GM21825 (cell line): Measurements from ENCODE around the gene SELE.
"Not testable (repeated sequence)": the region's sequence is repeated elsewhere in the genome, so short reads cannot be mapped to it uniquely, and the experiment has no call there.

Source experiments
- ATAC-seq: cut with Tn5 transposase; IDR thresholded peaks from one replicate; pipeline ENCODE4 v1.9.1; 2021; ENCODE audit warnings: mild to moderate bottlenecking, moderate library complexity; ENCODE audit not compliant: unreplicated experiment

The SELE gene

DNA sequence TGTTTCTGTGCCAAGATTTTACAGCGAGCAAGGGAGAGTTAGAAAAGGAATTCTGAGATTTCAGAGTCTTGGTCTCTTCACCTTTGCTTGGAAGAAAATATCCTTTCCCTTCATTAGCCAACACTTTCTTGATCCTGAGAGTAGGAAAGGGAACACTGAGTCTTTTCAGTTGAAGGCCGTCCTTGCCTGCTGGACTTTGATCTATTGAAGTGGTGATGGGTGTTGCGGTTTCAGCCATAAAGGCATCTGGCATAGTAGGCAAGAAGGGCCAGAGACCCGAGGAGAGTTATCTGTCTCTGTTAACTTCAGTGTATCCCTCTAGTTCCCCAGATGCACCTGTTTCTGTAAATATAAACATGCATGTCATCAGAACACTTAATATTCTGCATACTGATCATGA, 9.7 kb downstream of the SELE start:
- ATAC-seq: no peak

DNA sequence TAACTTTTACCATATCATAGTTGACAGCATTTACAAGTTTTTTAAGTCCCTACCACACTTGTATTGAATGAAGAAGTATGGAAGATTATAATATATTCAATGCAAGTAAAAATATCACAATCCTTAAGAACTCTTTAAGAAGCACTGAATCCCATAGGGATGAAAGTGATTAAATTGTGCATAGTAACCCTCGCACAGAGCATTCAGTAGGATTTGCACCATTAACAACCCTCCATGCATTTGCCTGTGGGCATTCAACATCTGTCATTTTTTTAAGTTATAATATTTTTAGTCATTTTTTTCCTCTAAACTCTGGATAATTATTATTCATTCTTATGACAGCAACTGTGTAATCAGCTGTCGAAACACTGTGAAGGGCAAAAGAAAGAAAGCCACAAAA, 10.1 kb downstream of the SELE start:
- no peak for ATAC-seq

- ATAC-seq: no peak
These were observed 11.1 kb downstream of the SELE start for GRCh38 chr1:169722779-169723178.

DNA sequence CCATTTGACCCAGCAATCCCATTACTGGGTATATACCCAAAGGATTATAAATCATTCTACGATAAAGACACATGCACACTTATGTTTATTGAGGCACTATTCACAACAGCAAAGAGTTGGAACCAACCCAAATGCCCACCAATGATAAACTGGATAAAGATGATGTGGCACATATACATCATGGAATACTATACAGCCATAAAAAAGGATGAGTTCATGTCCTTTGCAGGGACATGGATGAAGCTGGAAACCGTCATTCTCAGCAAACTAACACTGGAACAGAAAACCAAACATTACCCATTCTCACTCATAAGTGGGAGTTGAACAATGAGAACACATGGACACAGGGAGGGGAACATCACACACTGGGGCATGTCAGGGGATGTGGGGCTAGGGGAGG, 18.8 kb downstream of the SELE start:
- ATAC-seq: not testable (repeated sequence)

GRCh38 chr1:169713090-169713489, 20.8 kb downstream of the SELE start:
- ATAC-seq: not testable (repeated sequence)

- no peak for ATAC-seq
These were observed 21.6 kb downstream of the SELE start for GRCh38 chr1:169712309-169712631.

GRCh38 chr1:169711469-169712308, 22.2 kb downstream of the SELE start, which contains the start of gene SELL:
Gene SELL, minus strand, starts transcription at chr1:169711620. Its CDS starts 122 bp downstream, at chr1:169711498.
- ATAC-seq: peak; percentile 75

GRCh38 chr1:169708647-169709046, 25.2 kb downstream of the SELE start:
- no peak for ATAC-seq

DNA sequence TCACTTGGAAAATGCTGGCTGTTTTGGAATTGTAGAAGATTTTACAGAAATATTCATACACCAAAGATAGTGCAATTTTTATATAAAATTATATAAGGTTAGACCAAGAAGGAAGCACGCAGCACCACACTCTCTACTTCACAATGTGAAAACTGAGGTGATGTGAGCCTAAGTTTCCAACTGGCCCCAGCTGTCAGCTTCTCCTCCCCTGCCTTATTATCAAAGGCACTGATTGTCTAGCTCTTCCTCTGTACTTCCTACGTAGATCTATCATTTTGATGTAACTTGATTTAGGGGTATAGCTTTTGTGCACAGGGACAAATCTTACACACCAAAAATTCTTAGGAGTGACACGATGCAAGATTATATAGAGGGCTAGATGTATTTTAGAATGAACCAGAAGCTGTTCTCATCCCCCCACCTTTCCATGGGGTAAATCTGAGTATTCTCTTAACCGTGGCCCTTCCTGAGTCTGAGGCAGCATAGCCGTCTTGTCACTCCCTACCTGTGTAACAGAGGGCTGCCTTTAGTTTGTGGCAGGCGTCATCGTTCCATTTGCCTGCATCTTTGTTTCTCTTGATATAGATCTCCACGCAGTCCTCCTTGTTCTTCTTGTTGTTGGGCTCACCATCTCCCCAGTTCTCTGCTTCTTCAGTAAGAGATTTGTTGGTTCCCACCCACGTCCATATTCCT, 25.8 kb downstream of the SELE start:
- no peak for ATAC-seq

DNA sequence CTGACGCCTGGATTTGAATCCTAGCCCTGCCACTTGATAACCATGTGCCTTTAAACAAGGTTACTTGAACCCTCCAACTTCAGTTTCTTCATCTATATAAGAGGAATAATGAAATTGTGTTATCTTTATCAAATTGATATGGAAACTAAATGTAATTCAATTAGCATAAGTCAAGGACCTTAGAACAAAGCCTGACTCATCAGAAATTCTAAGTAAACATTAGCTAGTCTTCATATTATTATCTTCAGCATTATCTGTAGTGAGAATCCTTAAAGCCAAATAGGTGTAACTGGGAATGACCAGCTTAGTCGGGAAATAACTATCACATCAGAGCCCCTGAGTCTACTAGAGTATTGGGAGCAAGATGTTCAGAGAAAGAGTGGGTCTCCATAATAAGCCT, 29.1 kb downstream of the SELE start:
- ATAC-seq: no peak

- ATAC-seq: no peak
These were observed 32.4 kb downstream of the SELE start for GRCh38 chr1:169701261-169702005.

DNA sequence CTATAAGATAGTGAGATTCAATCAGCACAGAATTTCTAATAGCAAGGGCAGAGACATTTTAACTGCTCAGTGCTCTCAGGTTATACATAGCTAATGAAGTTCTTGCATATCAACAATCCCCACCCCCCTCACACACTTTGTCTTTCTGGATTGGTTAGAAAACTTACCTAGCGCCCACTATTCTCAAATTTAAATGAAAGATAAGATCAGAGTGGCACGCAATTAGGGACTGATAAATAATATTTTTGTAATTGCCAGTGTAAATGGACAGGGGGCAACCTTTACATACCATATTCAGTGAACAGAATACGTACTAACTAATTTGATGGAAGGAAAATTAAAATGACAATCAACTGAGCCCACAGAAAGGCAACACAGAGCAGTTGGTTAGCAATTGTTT, 34.2 kb downstream of the SELE start:
- ATAC-seq: no peak

DNA sequence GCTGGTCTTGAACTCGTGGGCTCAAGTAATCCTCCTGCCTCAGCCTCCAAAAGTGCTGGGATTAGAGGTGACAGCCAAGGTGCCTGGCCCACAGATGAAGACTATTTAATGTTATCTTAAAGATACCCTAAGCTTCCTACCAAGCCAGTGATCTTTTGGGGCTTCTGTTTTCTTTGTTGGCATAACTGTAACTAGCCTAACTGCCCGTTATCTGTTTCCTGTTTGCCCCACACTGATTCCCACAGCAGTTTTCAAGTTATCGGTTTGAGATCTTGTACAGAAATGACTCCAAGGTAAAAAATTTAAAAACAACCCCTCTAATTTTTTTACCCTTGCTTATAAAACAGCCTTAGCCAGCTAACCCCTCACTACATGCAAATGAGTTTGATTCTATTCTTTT, 34.9 kb downstream of the SELE start:
- no peak for ATAC-seq

DNA sequence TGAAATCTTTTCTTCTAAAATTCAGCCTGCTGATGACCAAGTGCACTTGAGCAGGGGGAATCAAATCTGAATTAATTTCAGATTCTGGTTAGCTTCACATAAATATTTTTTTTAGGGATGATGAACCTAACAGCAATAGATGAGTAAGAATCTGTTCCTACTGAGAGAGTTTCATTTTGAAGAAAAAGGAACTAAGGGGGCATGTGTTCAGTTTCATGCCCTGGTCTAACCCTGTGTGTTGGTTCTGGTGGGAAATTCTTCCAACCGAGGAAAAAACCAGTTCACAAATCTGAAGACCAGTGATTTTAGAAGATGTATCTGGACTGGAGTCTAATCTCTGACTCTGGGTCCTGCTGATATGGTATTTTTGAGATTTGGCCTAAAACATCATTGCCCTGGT, 36.1 kb downstream of the SELE start:
- peak; percentile 46 for ATAC-seq

- peak; percentile 28 for ATAC-seq
These were observed 37.4 kb downstream of the SELE start for GRCh38 chr1:169696273-169697100.

DNA sequence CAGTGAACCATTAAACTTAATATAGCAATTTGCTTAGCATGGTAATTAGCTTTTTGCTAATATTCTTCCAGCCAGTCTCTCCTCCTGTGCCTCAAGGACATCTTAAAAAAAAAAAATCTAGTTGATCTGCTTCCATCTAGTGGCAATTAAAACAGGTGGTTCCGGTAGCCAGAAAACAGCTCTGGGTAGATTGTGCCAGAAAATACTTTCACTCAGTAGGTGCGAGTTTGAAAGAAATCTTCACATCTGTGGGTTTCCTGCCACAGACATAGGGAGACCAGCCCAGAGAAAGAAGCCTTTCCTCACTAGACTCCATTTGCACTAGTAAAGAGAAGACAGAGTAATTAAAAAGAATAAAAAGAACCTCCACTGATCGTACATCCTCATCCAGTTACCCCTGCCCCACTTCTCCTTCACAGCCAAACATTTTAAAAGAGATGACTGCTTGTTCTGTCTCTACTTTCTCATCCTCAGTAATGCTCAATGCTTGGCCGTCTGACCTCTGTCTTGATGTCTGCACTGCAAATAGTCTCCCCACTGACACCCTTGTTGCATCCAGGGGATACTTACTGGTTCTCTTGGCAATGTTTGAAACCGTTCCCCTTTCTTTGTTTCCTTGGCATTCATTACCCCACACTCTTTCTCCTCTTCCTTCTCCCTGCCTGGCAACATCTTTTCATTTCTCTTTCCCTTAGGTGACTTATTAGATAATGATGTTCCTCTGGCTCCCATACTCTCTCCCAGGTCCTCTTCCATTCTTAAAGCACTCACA, 39.4 kb downstream of the SELE start:
- ATAC-seq: peak; percentile 34

DNA sequence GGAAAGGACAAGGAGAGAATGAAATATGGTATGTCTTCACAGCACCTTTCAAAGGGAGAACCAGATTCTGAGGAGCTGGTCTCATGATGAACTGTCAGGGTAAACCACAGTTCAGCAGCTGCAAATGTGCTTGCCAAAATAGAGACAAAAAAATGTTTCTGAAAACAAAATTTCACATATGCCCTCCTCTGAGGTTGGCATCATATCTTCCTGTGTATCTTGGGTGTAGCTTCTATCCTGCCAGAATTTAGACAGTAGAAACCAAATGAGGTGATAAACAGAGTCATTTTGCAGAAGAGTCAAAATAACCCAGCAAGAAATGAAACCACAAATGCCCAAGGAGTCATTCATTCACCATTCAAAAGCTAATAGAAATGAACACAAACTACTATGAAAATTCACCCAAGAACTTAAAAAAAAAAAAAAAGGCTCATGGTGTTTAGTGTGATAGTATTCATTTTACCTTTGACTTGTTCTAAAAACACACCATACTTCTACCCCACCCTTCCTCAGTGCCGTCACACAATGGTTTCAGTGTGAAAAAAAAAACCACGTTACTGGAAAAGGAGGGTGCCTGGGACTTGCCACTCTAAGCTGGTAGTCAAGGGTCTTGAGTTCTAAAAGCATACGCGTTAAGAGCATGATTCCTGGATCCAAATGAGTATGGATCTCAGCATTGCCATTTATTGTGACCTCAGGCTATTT, 41.0 kb downstream of the SELE start:
- peak; percentile 32 for ATAC-seq

DNA sequence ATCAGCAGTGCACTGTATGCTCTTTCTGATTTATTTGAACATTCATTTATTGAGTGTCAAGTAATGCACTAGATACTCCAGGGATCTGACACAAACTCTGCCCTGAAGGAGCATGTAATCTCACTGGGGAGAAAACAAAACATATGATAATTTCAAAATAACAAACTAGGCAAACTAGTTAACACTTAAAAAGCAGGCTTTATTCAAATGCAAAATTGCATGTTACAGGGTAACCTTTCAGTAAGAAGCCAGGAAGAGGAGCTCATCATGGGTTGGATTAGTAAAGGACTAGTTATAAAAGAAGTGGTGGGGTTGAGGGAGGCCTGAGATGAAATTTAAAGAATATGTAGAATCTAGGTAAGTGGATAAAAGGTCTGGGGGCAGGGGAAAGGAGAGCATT, 43.4 kb downstream of the SELE start:
- ATAC-seq: no peak

DNA sequence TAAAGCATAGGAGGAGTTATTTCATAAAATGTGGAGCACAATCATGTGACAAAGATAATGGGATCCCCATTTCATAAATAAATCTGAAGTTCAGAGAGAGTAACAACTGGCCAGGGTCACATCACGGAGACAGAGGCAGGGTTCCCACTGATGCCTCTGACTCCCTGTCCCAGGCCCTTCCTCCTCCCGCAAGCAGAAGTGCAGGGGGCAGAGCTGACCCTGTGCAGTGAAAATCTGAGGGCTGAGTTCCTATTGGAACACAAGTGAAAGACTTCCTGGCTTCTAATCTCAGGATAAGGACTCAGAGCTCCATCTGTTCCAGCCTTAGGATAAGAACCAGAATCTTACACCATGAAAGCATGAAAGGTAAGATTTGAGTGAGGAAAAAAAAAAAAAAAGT, 44.5 kb downstream of the SELE start:
- no peak for ATAC-seq
